Stimulated activated CD4-positive, alpha-beta T cell treated with anti-CD3 and anti-CD28 coated beads, TNF-alpha, amount 100 ng/mL, for 1 hour (primary cell): ENCODE results near the gene PCDHB7.
"Not testable (repeated sequence)": the region's sequence is repeated elsewhere in the genome, so short reads cannot be mapped to it uniquely, and the experiment has no call there.

Experiments used
- DNase-seq, 3 donors: peaks; one replicate each; pipeline ENCODE4 v3.0.0-alpha.2; 2020; ENCODE audit warnings: low read depth in 3 of 3, low spot score in 1 of 3

PCDHB7 gene

GRCh38 chr5:141172381-141173204, at the start of gene PCDHB7:
Gene PCDHB7 (plus strand): TSS chr5:141172644. CDS start chr5:141172836, 192 bp downstream.
- DNase-seq = no peak

GRCh38 chr5:141123396-141124135, 48.9 kb upstream of the PCDHB7 start:
- not testable (repeated sequence) for DNase-seq

- DNase-seq = no peak
These were observed 45.1 kb upstream of the PCDHB7 start for GRCh38 chr5:141127305-141127704.

- no peak for DNase-seq
These were observed 37.3 kb upstream of the PCDHB7 start, which contains the start of gene PCDHB5 for GRCh38 chr5:141135030-141135717. Gene PCDHB5 (plus strand): TSS chr5:141135206. CDS start chr5:141135435, 229 bp downstream.

- DNase-seq = no peak
These were observed 36.7 kb upstream of the PCDHB7 start for GRCh38 chr5:141135718-141136266.

GRCh38 chr5:141137346-141137745, 35.1 kb upstream of the PCDHB7 start:
- not testable (repeated sequence) for DNase-seq

- no peak for DNase-seq
These were observed 22.6 kb upstream of the PCDHB7 start, which contains the start of gene PCDHB6 for GRCh38 chr5:141149812-141150211. Gene PCDHB6 (plus strand): TSS chr5:141150057. CDS start chr5:141150258, 201 bp downstream.

GRCh38 chr5:141150224-141150992, 22.0 kb upstream of the PCDHB7 start:
- DNase-seq = no peak

- no peak for DNase-seq
These were observed 21.5 kb upstream of the PCDHB7 start for GRCh38 chr5:141150993-141151325.

GRCh38 chr5:141151632-141152031, 20.8 kb upstream of the PCDHB7 start:
- not testable (repeated sequence) for DNase-seq

- not testable (repeated sequence) for DNase-seq
These were observed 20.3 kb upstream of the PCDHB7 start for GRCh38 chr5:141152096-141152495.

GRCh38 chr5:141155540-141156374, 16.7 kb upstream of the PCDHB7 start:
- DNase-seq = no peak

GRCh38 chr5:141157356-141157755, 15.1 kb upstream of the PCDHB7 start:
- not testable (repeated sequence) for DNase-seq

GRCh38 chr5:141157901-141158300, 14.5 kb upstream of the PCDHB7 start:
- not testable (repeated sequence) for DNase-seq

GRCh38 chr5:141174291-141175104, 2.1 kb downstream of the PCDHB7 start:
- not testable (repeated sequence) for DNase-seq

GRCh38 chr5:141175933-141176332, 3.5 kb downstream of the PCDHB7 start:
- DNase-seq = no peak

GRCh38 chr5:141177577-141178191, 5.2 kb downstream of the PCDHB7 start, which contains the start of gene PCDHB8:
Gene PCDHB8 (plus strand): TSS chr5:141177790. CDS start chr5:141178035, 245 bp downstream.
- not testable (repeated sequence) for DNase-seq

- not testable (repeated sequence) for DNase-seq
These were observed 6.9 kb downstream of the PCDHB7 start for GRCh38 chr5:141179371-141179770.
